Diencephalon (tissue), 1 donor: ENCODE data around the gene ALAS1. TPM values are rescaled to one million over a fixed set of nuclear protein-coding genes. Genes with fewer than 3 reads are reported as not detected.

Source experiments
- total RNA-seq: library from RNA; depleted of rRNA; stranded (reverse); fragments of >200 nt; gene quantifications from one replicate; pipeline ENCODE4 v1.2.3, GENCODE V29; 2014

Gene ALAS1
- 50.7 TPM for total RNA-seq

GRCh38 chr3:52197842-52198625 lies at the start of gene ALAS1:
ALAS1 (plus strand) TSS chr3:52198160; CDS start chr3:52199242, 1,082 bp downstream.

GRCh38 chr3:52154135-52155094 lies 43.5 kb upstream of the ALAS1 start, which contains the start of gene POC1A:
POC1A (minus strand) TSS chr3:52154423; CDS start chr3:52154372, 51 bp downstream.

GRCh38 chr3:52225452-52226228 lies 27.7 kb downstream of the ALAS1 start, which contains the start of gene TLR9:
TLR9 (minus strand) TSS chr3:52225645; CDS start chr3:52225529, 116 bp downstream.

GRCh38 chr3:52238761-52239701 lies 41.1 kb downstream of the ALAS1 start, which contains the start of gene TWF2:
TWF2 (minus strand) TSS chr3:52239158; CDS start chr3:52239016, 142 bp downstream.

GRCh38 chr3:52245322-52246263 lies 47.6 kb downstream of the ALAS1 start, which contains the start of gene PPM1M:
PPM1M (plus strand) TSS chr3:52245759; CDS start chr3:52245825, 66 bp downstream.

Other genes starting within 250 kb of the ALAS1 start
- 0.46 TPM for gene GPR62, start 242.8 kb upstream of the ALAS1 start, total RNA-seq
- 38.8 TPM for gene PCBP4, start 230.7 kb upstream of the ALAS1 start, total RNA-seq
- 3.9 TPM for gene ABHD14B, start 224.1 kb upstream of the ALAS1 start, total RNA-seq
- gene ABHD14A, start 223.1 kb upstream of the ALAS1 start, total RNA-seq = 33.0 TPM
- 4.2 TPM for gene ACY1, start 214.6 kb upstream of the ALAS1 start, total RNA-seq
- 715 TPM for gene RPL29, start 202.3 kb upstream of the ALAS1 start, total RNA-seq
- 9.5 TPM for gene DUSP7, start 141.6 kb upstream of the ALAS1 start, total RNA-seq
- gene POC1A, start 43.7 kb upstream of the ALAS1 start, total RNA-seq = 5.1 TPM
- under 0.01 TPM for gene TLR9, start 27.5 kb downstream of the ALAS1 start, total RNA-seq
- 24.0 TPM for gene TWF2, start 41.0 kb downstream of the ALAS1 start, total RNA-seq
- 7.4 TPM for gene PPM1M, start 47.6 kb downstream of the ALAS1 start, total RNA-seq
- gene WDR82, start 80.5 kb downstream of the ALAS1 start, total RNA-seq = 162 TPM
- gene GLYCTK, start 89.7 kb downstream of the ALAS1 start, total RNA-seq = 2.3 TPM
- gene DNAH1, start 118.2 kb downstream of the ALAS1 start, total RNA-seq = 2.5 TPM
- 81.2 TPM for gene BAP1, start 211.8 kb downstream of the ALAS1 start, total RNA-seq
- gene PHF7, start 212.5 kb downstream of the ALAS1 start, total RNA-seq = 6.9 TPM
- gene SEMA3G, start 246.9 kb downstream of the ALAS1 start, total RNA-seq = 4.4 TPM